Liver (tissue), 9 donors: ENCODE data around the gene CARMIL1. TPM values are rescaled to one million over a fixed set of nuclear protein-coding genes. Genes with fewer than 3 reads are reported as not detected.

Experiments
- DNase-seq: peaks from one replicate; pipeline ENCODE4 v3.0.0-alpha.2; 2017; ENCODE audit warnings: low spot score
- H3K27ac ChIP-seq, 2 donors: one replicate each; pipeline ENCODE4 v1.7.0; 2013; ENCODE audit warnings: inconsistent platforms in 2 of 2, low read length in 2 of 2, control low read depth in 1 of 2, low read depth in 1 of 2, mild to moderate bottlenecking in 1 of 2
- H3K27me3 ChIP-seq, 4 donors: one replicate each; pipeline versions ENCODE4 v1.6.1 to v1.7.0; 2013; ENCODE audit warnings: low read length in 3 of 4, inconsistent platforms in 1 of 4, mild to moderate bottlenecking in 1 of 4, moderate library complexity in 1 of 4; ENCODE audit not compliant: control insufficient read depth in 4 of 4, insufficient read depth in 4 of 4
- H3K36me3 ChIP-seq, 4 donors: one replicate each; pipeline versions ENCODE4 v1.6.1 to v1.7.0; 2013; ENCODE audit warnings: low read length in 3 of 4, mild to moderate bottlenecking in 3 of 4, low read depth in 1 of 4, moderate library complexity in 1 of 4; ENCODE audit not compliant: control insufficient read depth in 4 of 4, insufficient read depth in 3 of 4
- H3K4me1 ChIP-seq, 4 donors: one replicate each; pipeline versions ENCODE4 v1.6.1 to v1.7.0; 2013; ENCODE audit warnings: low read length in 3 of 4, mild to moderate bottlenecking in 3 of 4, moderate library complexity in 1 of 4; ENCODE audit not compliant: control insufficient read depth in 4 of 4, insufficient read depth in 4 of 4
- H3K4me3 ChIP-seq, 3 donors: one replicate each; pipeline versions ENCODE4 v1.6.1 to v1.7.0; 2013; ENCODE audit warnings: low read length in 3 of 3, control low read depth in 1 of 3, low read depth in 1 of 3, mild to moderate bottlenecking in 1 of 3
- H3K9ac ChIP-seq, 2 donors: one replicate each; pipeline ENCODE4 v1.7.0; 2013; ENCODE audit warnings: low read length in 2 of 2, mild to moderate bottlenecking in 2 of 2, moderate library complexity in 2 of 2, control low read depth in 1 of 2, low read depth in 1 of 2
- H3K9me3 ChIP-seq, 4 donors: one replicate each; pipeline versions ENCODE4 v1.6.1 to v1.7.0; 2013; ENCODE audit warnings: low read length in 3 of 4; ENCODE audit not compliant: control insufficient read depth in 4 of 4
- EGR1 ChIP-seq, 2 donors: IDR thresholded peaks; 2 replicates each; pipeline ENCODE4 v1.6.1; 2016 to 2018; ENCODE audit warnings: antibody characterized with exemption in 2 of 2, low read depth in 2 of 2
- FOXA1 ChIP-seq: IDR thresholded peaks from 2 replicates; pipeline ENCODE4 v1.6.1; 2016; ENCODE audit warnings: antibody characterized with exemption
- FOXA2 ChIP-seq: IDR thresholded peaks from 2 replicates; pipeline ENCODE4 v1.6.1; 2016; ENCODE audit warnings: antibody characterized with exemption
- GABPA ChIP-seq, 2 donors: IDR thresholded peaks in 1 of 2; conservative IDR thresholded peaks in 1 of 2; 2 replicates each; pipeline ENCODE4 v1.6.1; 2016; ENCODE audit warnings: antibody characterized with exemption in 2 of 2, mild to moderate bottlenecking in 1 of 2, moderate library complexity in 1 of 2
- HNF4A ChIP-seq, 2 donors: conservative IDR thresholded peaks; 2 replicates each; pipeline ENCODE4 v1.6.1; 2016; ENCODE audit warnings: antibody characterized with exemption in 2 of 2, mild to moderate bottlenecking in 2 of 2
- HNF4G ChIP-seq: IDR thresholded peaks from 2 replicates; pipeline ENCODE4 v1.6.1; 2016; ENCODE audit warnings: antibody characterized with exemption
- JUND ChIP-seq, 2 donors: IDR thresholded peaks; 2 replicates each; pipeline ENCODE4 v1.6.1; 2016; ENCODE audit warnings: antibody characterized with exemption in 2 of 2
- NR2F2 ChIP-seq: IDR thresholded peaks from 2 replicates; pipeline ENCODE4 v1.6.1; 2016; ENCODE audit warnings: antibody characterized with exemption
- RAD21 ChIP-seq, 2 donors: IDR thresholded peaks; 2 replicates each; pipeline ENCODE4 v1.6.1; 2016; ENCODE audit warnings: antibody characterized with exemption in 2 of 2, mild to moderate bottlenecking in 2 of 2
- RXRA ChIP-seq, 2 donors: IDR thresholded peaks; 2 replicates each; pipeline ENCODE4 v1.6.1; 2017 to 2018; ENCODE audit warnings: antibody characterized with exemption in 2 of 2, mild to moderate bottlenecking in 1 of 2
- SP1 ChIP-seq: IDR thresholded peaks from 2 replicates; pipeline ENCODE4 v1.6.1; 2018; ENCODE audit warnings: antibody characterized with exemption, mild to moderate bottlenecking
- TAF1 ChIP-seq: conservative IDR thresholded peaks from 2 replicates; pipeline ENCODE4 v1.6.1; 2016; ENCODE audit warnings: antibody characterized with exemption, mild to moderate bottlenecking
- YY1 ChIP-seq: IDR thresholded peaks from 2 replicates; pipeline ENCODE4 v1.6.1; 2016; ENCODE audit warnings: antibody characterized with exemption, mild to moderate bottlenecking
- WGBS: extraction: QIAGEN DNeasy Blood & Tissue Kit; methylation state at CpG from one replicate; pipeline ENCODE4 v1.1.7; 2013; 5-methylcytosine and 5-hydroxymethylcytosine counted together
- polyA plus RNA-seq, 2 donors: library from polyadenylated mRNA; stranded (reverse) in 1 of 2; unstranded in 1 of 2; fragments of 200-250 nt in 1 of 2; fragments of >200 nt in 1 of 2; fragmentation: Nextera tagmentation in 1 of 2; extraction: Ambion mirVana in 1 of 2; gene quantifications; one replicate each; pipeline versions ENCODE4 v1.2.1 to v1.2.3, GENCODE V29; 2013 to 2015
- total RNA-seq, 2 donors: library from RNA; depleted of rRNA; stranded (reverse); fragments of >200 nt; gene quantifications; one replicate each; pipeline ENCODE4 v1.2.3, GENCODE V29; 2014
- TF ChIP-seq, protein P1 (sequence below): IDR thresholded peaks from 2 replicates; pipeline ENCODE4 v1.6.1; 2016; ENCODE audit warnings: antibody characterized with exemption, mild to moderate bottlenecking
- TF ChIP-seq, protein P2 (sequence below): IDR thresholded peaks from 2 replicates; pipeline ENCODE4 v1.6.1; 2016; ENCODE audit warnings: antibody characterized with exemption
- TF ChIP-seq, protein P3 (sequence below): IDR thresholded peaks from 2 replicates; pipeline ENCODE4 v1.6.1; 2016; ENCODE audit warnings: antibody characterized with exemption
- TF ChIP-seq, protein P4 (sequence below): IDR thresholded peaks from 2 replicates; pipeline ENCODE4 v1.6.1; 2016; ENCODE audit warnings: antibody characterized with exemption
- TF ChIP-seq, protein P5 (sequence below): fragments of 150-350 bp; IDR thresholded peaks from 2 replicates; pipeline ENCODE4 v1.5.1; 2017; ENCODE audit warnings: improper control_type of control experiment, low read depth, low read length; ENCODE audit not compliant: missing input control
- donor health status: healthy.
- donor health status: healthy.
- donor health status: healthy.
- donor health status: healthy.
- donor health status: healthy.

Gene CARMIL1
- total and polyA plus RNA-seq, 4 donors, result 1.4 to 9.5 (median 3.5) TPM

DNA sequence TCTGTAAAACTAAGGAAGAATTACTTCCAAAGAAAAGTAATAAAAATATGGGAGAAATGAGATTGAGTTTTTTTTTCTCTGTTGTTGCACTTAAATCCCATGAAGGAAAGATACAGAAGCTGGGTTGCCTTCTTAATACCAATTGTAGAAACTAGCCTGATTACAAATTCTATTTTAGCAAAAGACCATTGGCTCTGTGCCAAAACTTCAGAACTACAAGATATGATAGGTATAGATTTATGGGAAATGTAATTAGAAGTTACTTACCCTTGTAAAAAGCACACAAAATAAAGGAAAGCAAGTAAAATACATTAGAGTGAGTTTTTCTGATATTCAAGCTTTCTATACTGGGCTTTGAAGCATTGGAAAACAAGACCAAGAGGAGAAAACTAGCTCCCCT, 299.4 kb downstream of the CARMIL1 start:
- Histone ChIP-seq H3K4me3 (no peak overlapping the region), H3K36me3 (no peaks in the 10 kb centered on the region), H3K9ac (no peak overlapping the region), H3K27ac (no peak overlapping the region), H3K27me3 (no peaks in the 10 kb centered on the region), H3K4me1 (no peaks in the 10 kb centered on the region), H3K9me3 (no peaks in the 10 kb centered on the region)
- no peak for DNase-seq
- TF ChIP-seq HNF4A (conservative IDR thresholded peaks at IDR 0.05), result no peak
- no peak for TF ChIP-seq SP1
- TF ChIP-seq, protein P1, sequence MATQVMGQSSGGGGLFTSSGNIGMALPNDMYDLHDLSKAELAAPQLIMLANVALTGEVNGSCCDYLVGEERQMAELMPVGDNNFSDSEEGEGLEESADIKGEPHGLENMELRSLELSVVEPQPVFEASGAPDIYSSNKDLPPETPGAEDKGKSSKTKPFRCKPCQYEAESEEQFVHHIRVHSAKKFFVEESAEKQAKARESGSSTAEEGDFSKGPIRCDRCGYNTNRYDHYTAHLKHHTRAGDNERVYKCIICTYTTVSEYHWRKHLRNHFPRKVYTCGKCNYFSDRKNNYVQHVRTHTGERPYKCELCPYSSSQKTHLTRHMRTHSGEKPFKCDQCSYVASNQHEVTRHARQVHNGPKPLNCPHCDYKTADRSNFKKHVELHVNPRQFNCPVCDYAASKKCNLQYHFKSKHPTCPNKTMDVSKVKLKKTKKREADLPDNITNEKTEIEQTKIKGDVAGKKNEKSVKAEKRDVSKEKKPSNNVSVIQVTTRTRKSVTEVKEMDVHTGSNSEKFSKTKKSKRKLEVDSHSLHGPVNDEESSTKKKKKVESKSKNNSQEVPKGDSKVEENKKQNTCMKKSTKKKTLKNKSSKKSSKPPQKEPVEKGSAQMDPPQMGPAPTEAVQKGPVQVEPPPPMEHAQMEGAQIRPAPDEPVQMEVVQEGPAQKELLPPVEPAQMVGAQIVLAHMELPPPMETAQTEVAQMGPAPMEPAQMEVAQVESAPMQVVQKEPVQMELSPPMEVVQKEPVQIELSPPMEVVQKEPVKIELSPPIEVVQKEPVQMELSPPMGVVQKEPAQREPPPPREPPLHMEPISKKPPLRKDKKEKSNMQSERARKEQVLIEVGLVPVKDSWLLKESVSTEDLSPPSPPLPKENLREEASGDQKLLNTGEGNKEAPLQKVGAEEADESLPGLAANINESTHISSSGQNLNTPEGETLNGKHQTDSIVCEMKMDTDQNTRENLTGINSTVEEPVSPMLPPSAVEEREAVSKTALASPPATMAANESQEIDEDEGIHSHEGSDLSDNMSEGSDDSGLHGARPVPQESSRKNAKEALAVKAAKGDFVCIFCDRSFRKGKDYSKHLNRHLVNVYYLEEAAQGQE, result no peak
- TF ChIP-seq EGR1 (IDR thresholded peaks at IDR 0.05; ENCODE audit: low read depth in 2 of 2), result no peak
- no peak for TF ChIP-seq GABPA (IDR thresholded peaks at IDR 0.05 in 1 of 2, conservative IDR thresholded peaks at IDR 0.05 in 1 of 2)
- no peak for TF ChIP-seq NR2F2
- no peak for TF ChIP-seq RAD21 (IDR thresholded peaks at IDR 0.05)

DNA sequence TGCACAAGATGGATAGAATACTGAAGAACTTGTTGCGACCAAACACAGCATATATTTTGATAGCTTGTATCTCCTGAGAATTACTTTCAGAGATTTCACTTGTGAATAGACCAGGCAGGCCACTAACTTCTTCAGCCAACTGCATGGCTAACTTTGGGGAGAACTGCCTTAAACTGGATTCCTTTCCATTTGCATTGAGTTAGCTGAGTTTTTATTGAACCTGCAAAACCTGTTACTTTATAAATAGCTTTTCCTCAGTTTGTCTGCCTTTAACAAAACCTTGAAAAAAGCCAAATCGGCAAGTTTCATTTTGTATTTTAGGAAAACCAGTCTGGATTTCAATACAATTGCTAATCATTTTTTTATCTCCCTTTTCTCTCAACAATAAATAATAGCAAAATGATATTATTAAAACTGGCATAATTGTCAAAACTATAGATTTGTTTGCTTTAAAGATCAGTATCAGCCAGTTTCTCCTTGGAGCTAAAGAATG, 300.3 kb downstream of the CARMIL1 start:
- no peak overlapping the region for H3K27ac ChIP-seq
- 98% methylated on average over 2 of the region's 2 CpGs for WGBS
- H3K9me3 ChIP-seq, result no peaks in the 10 kb centered on the region
- no peaks in the 10 kb centered on the region for H3K4me1 ChIP-seq
- no peak for TF ChIP-seq SP1
- no peak for TF ChIP-seq RAD21 (IDR thresholded peaks at IDR 0.05)
- TF ChIP-seq YY1, result no peak
- no peak for TF ChIP-seq GABPA (IDR thresholded peaks at IDR 0.05 in 1 of 2, conservative IDR thresholded peaks at IDR 0.05 in 1 of 2)
- TF ChIP-seq, protein P2, sequence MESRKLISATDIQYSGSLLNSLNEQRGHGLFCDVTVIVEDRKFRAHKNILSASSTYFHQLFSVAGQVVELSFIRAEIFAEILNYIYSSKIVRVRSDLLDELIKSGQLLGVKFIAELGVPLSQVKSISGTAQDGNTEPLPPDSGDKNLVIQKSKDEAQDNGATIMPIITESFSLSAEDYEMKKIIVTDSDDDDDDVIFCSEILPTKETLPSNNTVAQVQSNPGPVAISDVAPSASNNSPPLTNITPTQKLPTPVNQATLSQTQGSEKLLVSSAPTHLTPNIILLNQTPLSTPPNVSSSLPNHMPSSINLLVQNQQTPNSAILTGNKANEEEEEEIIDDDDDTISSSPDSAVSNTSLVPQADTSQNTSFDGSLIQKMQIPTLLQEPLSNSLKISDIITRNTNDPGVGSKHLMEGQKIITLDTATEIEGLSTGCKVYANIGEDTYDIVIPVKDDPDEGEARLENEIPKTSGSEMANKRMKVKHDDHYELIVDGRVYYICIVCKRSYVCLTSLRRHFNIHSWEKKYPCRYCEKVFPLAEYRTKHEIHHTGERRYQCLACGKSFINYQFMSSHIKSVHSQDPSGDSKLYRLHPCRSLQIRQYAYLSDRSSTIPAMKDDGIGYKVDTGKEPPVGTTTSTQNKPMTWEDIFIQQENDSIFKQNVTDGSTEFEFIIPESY, result no peak
- no peak for TF ChIP-seq EGR1 (IDR thresholded peaks at IDR 0.05; ENCODE audit: low read depth in 2 of 2)
- TF ChIP-seq, protein P3, sequence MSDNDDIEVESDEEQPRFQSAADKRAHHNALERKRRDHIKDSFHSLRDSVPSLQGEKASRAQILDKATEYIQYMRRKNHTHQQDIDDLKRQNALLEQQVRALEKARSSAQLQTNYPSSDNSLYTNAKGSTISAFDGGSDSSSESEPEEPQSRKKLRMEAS, result no peak
- TF ChIP-seq TAF1, result no peak
- TF ChIP-seq, protein P1, result no peak
- TF ChIP-seq, protein P4, sequence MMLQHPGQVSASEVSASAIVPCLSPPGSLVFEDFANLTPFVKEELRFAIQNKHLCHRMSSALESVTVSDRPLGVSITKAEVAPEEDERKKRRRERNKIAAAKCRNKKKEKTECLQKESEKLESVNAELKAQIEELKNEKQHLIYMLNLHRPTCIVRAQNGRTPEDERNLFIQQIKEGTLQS, result no peak
- no peak for TF ChIP-seq JUND (IDR thresholded peaks at IDR 0.05)
- TF ChIP-seq HNF4G, result no peak
- TF ChIP-seq, protein P5, sequence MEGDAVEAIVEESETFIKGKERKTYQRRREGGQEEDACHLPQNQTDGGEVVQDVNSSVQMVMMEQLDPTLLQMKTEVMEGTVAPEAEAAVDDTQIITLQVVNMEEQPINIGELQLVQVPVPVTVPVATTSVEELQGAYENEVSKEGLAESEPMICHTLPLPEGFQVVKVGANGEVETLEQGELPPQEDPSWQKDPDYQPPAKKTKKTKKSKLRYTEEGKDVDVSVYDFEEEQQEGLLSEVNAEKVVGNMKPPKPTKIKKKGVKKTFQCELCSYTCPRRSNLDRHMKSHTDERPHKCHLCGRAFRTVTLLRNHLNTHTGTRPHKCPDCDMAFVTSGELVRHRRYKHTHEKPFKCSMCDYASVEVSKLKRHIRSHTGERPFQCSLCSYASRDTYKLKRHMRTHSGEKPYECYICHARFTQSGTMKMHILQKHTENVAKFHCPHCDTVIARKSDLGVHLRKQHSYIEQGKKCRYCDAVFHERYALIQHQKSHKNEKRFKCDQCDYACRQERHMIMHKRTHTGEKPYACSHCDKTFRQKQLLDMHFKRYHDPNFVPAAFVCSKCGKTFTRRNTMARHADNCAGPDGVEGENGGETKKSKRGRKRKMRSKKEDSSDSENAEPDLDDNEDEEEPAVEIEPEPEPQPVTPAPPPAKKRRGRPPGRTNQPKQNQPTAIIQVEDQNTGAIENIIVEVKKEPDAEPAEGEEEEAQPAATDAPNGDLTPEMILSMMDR, result no peak
- no peak for TF ChIP-seq FOXA1
- no peak for TF ChIP-seq FOXA2
- TF ChIP-seq NR2F2, result no peak
- no peak for TF ChIP-seq HNF4A (conservative IDR thresholded peaks at IDR 0.05)
- no peak for TF ChIP-seq RXRA (IDR thresholded peaks at IDR 0.05)
- H3K4me3 ChIP-seq, result no peak overlapping the region
- H3K27me3 ChIP-seq, result no peaks in the 10 kb centered on the region
- H3K9ac ChIP-seq, result no peak overlapping the region
- DNase-seq, result no peak
- no peaks in the 10 kb centered on the region for H3K36me3 ChIP-seq
